Hepatocyte (in vitro differentiated cells): ENCODE results near the gene FAM221A. TPM values are rescaled to one million over a fixed set of nuclear protein-coding genes. Genes with fewer than 3 reads are reported as not detected.
A peak's percentile ranks its signal among the peaks of the same experiment; 100 is the strongest.

Source experiments
- DNase-seq: peaks from one replicate; pipeline ENCODE4 v3.0.0-alpha.2; 2016; ENCODE audit warnings: low spot score
- H2AFZ ChIP-seq: fragments of 200-600 bp; sonication (generic); 2 replicates; pipeline ENCODE4 v1.6.0; 2016; ENCODE audit warnings: antibody characterized with exemption, mild to moderate bottlenecking
- H3K27ac ChIP-seq: fragments of 200-600 bp; sonication (generic); 2 replicates; pipeline ENCODE4 v1.5.1; 2016; ENCODE audit warnings: mild to moderate bottlenecking
- H3K27me3 ChIP-seq: fragments of 200-600 bp; sonication (generic); 2 replicates; pipeline ENCODE4 v1.6.1; 2016
- H3K36me3 ChIP-seq: fragments of 200-600 bp; sonication (generic); replicated peaks from 2 replicates; pipeline ENCODE4 v1.5.1; 2016; ENCODE audit warnings: low read depth; ENCODE audit not compliant: insufficient read depth
- H3K4me1 ChIP-seq: fragments of 200-600 bp; sonication (generic); 2 replicates; pipeline ENCODE4 v1.5.1; 2016; ENCODE audit warnings: mild to moderate bottlenecking, moderate library complexity; ENCODE audit not compliant: insufficient read depth
- H3K4me2 ChIP-seq: fragments of 200-600 bp; sonication (generic); 2 replicates; pipeline ENCODE4 v1.6.0; 2016
- H3K4me3 ChIP-seq: fragments of 200-600 bp; sonication (generic); 2 replicates; pipeline ENCODE4 v1.5.1; 2016; ENCODE audit warnings: mild to moderate bottlenecking
- H3K79me2 ChIP-seq: fragments of 200-600 bp; sonication (generic); 2 replicates; pipeline ENCODE4 v1.6.0; 2017; ENCODE audit warnings: mild to moderate bottlenecking
- H3K9me2 ChIP-seq: fragments of 200-600 bp; sonication (generic); replicated peaks from 2 replicates; pipeline ENCODE4 v1.6.0; 2017; ENCODE audit warnings: mild to moderate bottlenecking; ENCODE audit not compliant: insufficient read depth
- H3K9me3 ChIP-seq: fragments of 200-600 bp; sonication (generic); 2 replicates; pipeline ENCODE4 v1.5.1; 2016; ENCODE audit warnings: low read depth, mild to moderate bottlenecking
- H4K20me1 ChIP-seq: fragments of 200-600 bp; sonication (generic); 2 replicates; pipeline ENCODE4 v1.6.0; 2016; ENCODE audit warnings: mild to moderate bottlenecking; ENCODE audit not compliant: insufficient read depth, poor library complexity, severe bottlenecking
- CTCF ChIP-seq: fragments of 200-600 bp; sonication (generic); IDR thresholded peaks from 2 replicates; pipeline ENCODE4 v1.5.1; 2016; ENCODE audit warnings: antibody characterized with exemption, mild to moderate bottlenecking; ENCODE audit not compliant: poor library complexity
- EZH2 ChIP-seq: fragments of 200-600 bp; sonication (generic); IDR thresholded peaks from 2 replicates; pipeline ENCODE4 v1.6.1; 2016; ENCODE audit warnings: antibody characterized with exemption, mild to moderate bottlenecking, borderline replicate concordance
- EZH2phosphoT487 ChIP-seq: fragments of 200-600 bp; sonication (generic); IDR thresholded peaks from one replicate; pipeline ENCODE4 v1.6.1; 2018; ENCODE audit warnings: antibody characterized with exemption, mild to moderate bottlenecking, low read depth, moderate library complexity; ENCODE audit not compliant: unreplicated experiment, severe bottlenecking
- WGBS: methylation state at CpG from one replicate; pipeline ENCODE4 v1.1.6; 2016; ENCODE audit warnings: low lambda C conversion rate; ENCODE audit errors: missing lambda C conversion rate; 5-methylcytosine and 5-hydroxymethylcytosine counted together
- polyA plus RNA-seq: library from polyadenylated mRNA; unstranded; fragments of >200 nt; fragmentation: Nextera tagmentation; extraction: Ambion mirVana; gene quantifications from 2 replicates; pipeline ENCODE4 v1.2.1, GENCODE V29; 2016
- total RNA-seq: library from RNA; depleted of rRNA; stranded (reverse); fragments of >200 nt; gene quantifications from 2 replicates; pipeline ENCODE4 v1.2.3, GENCODE V29; 2014

FAM221A gene
- total RNA-seq = 14.4 and 17.5 TPM in 2 replicates
- 9.2 and 10.2 TPM in 2 replicates for polyA plus RNA-seq

GRCh38 chr7:23679898-23680413 lies at the start of gene FAM221A:
TSS of gene FAM221A (plus strand) at chr7:23680199. CDS start at chr7:23680219, 20 bp downstream.
- 2% methylated on average over 32 of the region's 53 CpGs for WGBS
- TF ChIP-seq CTCF (peak; percentile 91), EZH2phosphoT487 (no peak)
- Histone ChIP-seq H3K4me2 (peak within 1 kb of the TSS; percentile 89), H4K20me1 (no peaks in the 10 kb centered on the region), H2AFZ (peak within 1 kb of the TSS; percentile 77), H3K9me3 (no peaks in the 10 kb centered on the region), H3K36me3 (no peaks in the 10 kb centered on the region), H3K27ac (peak within 1 kb of the TSS; percentile 81), H3K4me3 (peak within 1 kb of the TSS; percentile 31), H3K79me2 (peaks cover 18% of the 10 kb centered on the region), H3K4me1 (no peaks in the 10 kb centered on the region), H3K9me2 (no peaks in the 10 kb centered on the region), H3K27me3 (no peaks in the 10 kb centered on the region)
- DNase-seq = peak; percentile 94

GRCh38 chr7:23633417-23633816 lies 46.6 kb upstream of the FAM221A start:
- Histone ChIP-seq H3K36me3 (no peaks in the 10 kb centered on the region), H3K9me2 (no peaks in the 10 kb centered on the region), H3K79me2 (no peaks in the 10 kb centered on the region), H3K27me3 (no peaks in the 10 kb centered on the region), H3K9me3 (no peaks in the 10 kb centered on the region), H3K4me1 (no peaks in the 10 kb centered on the region), H3K27ac (no peak overlapping the region), H2AFZ (no peak overlapping the region), H4K20me1 (no peaks in the 10 kb centered on the region), H3K4me3 (no peak overlapping the region), H3K4me2 (no peak overlapping the region)
- TF ChIP-seq EZH2 = no peak
- TF ChIP-seq EZH2phosphoT487 = no peak
- no peak for TF ChIP-seq CTCF
- 93% methylated on average over 7 of the region's 7 CpGs for WGBS
- no peak for DNase-seq

GRCh38 chr7:23645822-23646221 lies 34.2 kb upstream of the FAM221A start:
- H3K27me3 ChIP-seq = no peaks in the 10 kb centered on the region
- no peak overlapping the region for H2AFZ ChIP-seq
- H4K20me1 ChIP-seq = no peaks in the 10 kb centered on the region
- 96% methylated on average over 1 of the region's 1 CpG for WGBS
- H3K4me3 ChIP-seq = no peak overlapping the region
- H3K4me2 ChIP-seq = no peak overlapping the region
- H3K79me2 ChIP-seq = no peaks in the 10 kb centered on the region
- H3K27ac ChIP-seq = no peak overlapping the region
- H3K9me2 ChIP-seq = no peaks in the 10 kb centered on the region
- H3K36me3 ChIP-seq = no peaks in the 10 kb centered on the region
- DNase-seq = no peak
- TF ChIP-seq EZH2 = no peak
- TF ChIP-seq EZH2phosphoT487 = no peak
- TF ChIP-seq CTCF = no peak
- H3K4me1 ChIP-seq = no peaks in the 10 kb centered on the region
- H3K9me3 ChIP-seq = no peaks in the 10 kb centered on the region

GRCh38 chr7:23653942-23654341 lies 26.1 kb upstream of the FAM221A start:
- no peaks in the 10 kb centered on the region for H3K4me1 ChIP-seq
- H3K9me2 ChIP-seq = no peaks in the 10 kb centered on the region
- no peaks in the 10 kb centered on the region for H3K79me2 ChIP-seq
- no peak for DNase-seq
- H3K4me3 ChIP-seq = no peak overlapping the region
- 91% methylated on average over 5 of the region's 5 CpGs for WGBS
- no peaks in the 10 kb centered on the region for H3K36me3 ChIP-seq
- H2AFZ ChIP-seq = no peak overlapping the region
- no peaks in the 10 kb centered on the region for H3K9me3 ChIP-seq
- no peaks in the 10 kb centered on the region for H4K20me1 ChIP-seq
- no peak overlapping the region for H3K4me2 ChIP-seq
- TF ChIP-seq CTCF = no peak
- no peak for TF ChIP-seq EZH2phosphoT487
- TF ChIP-seq EZH2 = no peak
- H3K27ac ChIP-seq = no peak overlapping the region
- no peaks in the 10 kb centered on the region for H3K27me3 ChIP-seq
